Keratinocyte (primary cell): Measurements from ENCODE around the gene IFNAR1.

Source experiments
- EZH2 ChIP-seq: IDR thresholded peaks from one replicate; pipeline ENCODE4 v1.6.1; 2012; ENCODE audit warnings: inconsistent platforms, mild to moderate bottlenecking, low read length, moderate library complexity
- TF ChIP-seq, protein P1 (sequence below), 3 experiments: IDR thresholded peaks in 1 of 3; conservative IDR thresholded peaks in 1 of 3; optimal IDR thresholded peaks in 1 of 3; 2 replicates in 2 of 3; 3 replicates in 1 of 3; pipeline versions ENCODE3 to v1.5.1; 2011; ENCODE audit warnings: low read length in 3 of 3, mild to moderate bottlenecking in 3 of 3, moderate library complexity in 2 of 3, control low read depth in 1 of 3, inconsistent platforms in 1 of 3; ENCODE audit not compliant: insufficient read depth in 2 of 3; ENCODE audit errors: extremely low read depth in 1 of 3

DNA sequence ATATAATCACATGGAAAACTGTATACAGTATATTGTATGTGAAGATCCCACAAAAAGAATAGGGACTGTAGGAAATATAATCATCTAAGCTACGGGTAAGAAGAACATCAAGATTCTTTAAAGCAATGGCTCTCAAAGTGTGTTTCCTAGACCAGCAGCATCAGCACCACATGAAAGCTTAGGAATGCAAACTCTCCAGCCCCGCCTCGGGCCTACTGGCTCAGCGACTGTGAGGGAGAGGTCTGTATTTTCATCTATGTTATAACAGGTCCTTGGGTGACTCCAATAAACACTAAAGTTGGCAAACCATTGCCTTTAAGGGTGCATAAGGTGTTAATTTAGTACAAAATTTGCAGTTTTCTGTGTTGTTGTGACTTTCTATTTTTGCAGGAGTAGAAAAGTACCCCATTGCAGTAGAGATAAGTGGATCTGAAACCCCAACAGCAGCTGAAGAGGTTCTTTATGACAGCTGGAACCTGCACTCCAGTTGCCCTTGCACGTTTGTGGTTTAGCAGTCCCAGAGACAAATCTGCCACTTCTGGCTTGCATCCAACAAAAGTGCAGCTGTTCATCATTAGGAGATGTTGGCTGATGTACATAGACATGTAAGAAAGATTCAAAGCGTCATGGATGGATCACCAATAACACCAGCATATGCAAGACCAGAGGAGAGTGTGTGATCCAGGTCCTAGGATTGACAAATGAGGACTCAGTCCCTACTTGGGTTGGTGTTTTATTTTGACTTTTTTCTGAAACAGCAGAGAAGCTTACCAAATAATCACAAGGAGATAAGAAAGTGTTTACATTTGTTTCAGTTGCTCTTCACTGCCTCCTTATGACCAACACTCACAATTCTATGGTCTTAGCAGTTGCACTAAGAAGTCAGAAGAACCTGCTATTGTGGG is 15.9 kb upstream of the IFNAR1 start:
- TF ChIP-seq, protein P1, sequence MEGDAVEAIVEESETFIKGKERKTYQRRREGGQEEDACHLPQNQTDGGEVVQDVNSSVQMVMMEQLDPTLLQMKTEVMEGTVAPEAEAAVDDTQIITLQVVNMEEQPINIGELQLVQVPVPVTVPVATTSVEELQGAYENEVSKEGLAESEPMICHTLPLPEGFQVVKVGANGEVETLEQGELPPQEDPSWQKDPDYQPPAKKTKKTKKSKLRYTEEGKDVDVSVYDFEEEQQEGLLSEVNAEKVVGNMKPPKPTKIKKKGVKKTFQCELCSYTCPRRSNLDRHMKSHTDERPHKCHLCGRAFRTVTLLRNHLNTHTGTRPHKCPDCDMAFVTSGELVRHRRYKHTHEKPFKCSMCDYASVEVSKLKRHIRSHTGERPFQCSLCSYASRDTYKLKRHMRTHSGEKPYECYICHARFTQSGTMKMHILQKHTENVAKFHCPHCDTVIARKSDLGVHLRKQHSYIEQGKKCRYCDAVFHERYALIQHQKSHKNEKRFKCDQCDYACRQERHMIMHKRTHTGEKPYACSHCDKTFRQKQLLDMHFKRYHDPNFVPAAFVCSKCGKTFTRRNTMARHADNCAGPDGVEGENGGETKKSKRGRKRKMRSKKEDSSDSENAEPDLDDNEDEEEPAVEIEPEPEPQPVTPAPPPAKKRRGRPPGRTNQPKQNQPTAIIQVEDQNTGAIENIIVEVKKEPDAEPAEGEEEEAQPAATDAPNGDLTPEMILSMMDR (optimal IDR thresholded peaks at IDR 0.05 in 1 of 3, IDR thresholded peaks at IDR 0.05 in 1 of 3, conservative IDR thresholded peaks at IDR 0.05 in 1 of 3; ENCODE audit: extremely low read depth in 1 of 3, insufficient read depth in 2 of 3, low read length in 3 of 3), result no peak
- TF ChIP-seq EZH2, result no peak
